ENCODE data around the gene RTL5.

RTL5 gene

GRCh38 chrX:72110051-72110875, 21.5 kb downstream of the RTL5 start:
- FAIRE-seq (no peak), DNase-seq (ENCODE audit: insufficient read length, low spot score) (no peak)

- FAIRE-seq: no peak
- no peak for DNase-seq (ENCODE audit: insufficient read length, low spot score)
Observed at GRCh38 chrX:72108666-72109065, 23.0 kb downstream of the RTL5 start.

- DNase-seq (ENCODE audit: insufficient read length, low spot score) (no peak), FAIRE-seq (no peak)
Observed at GRCh38 chrX:72107841-72108595, 23.7 kb downstream of the RTL5 start.

- DNase-seq (ENCODE audit: insufficient read length, low spot score): peak; percentile 78
- FAIRE-seq: peak; percentile 86
Observed at GRCh38 chrX:72107320-72107719, 24.4 kb downstream of the RTL5 start.

GRCh38 chrX:72105436-72105835, 26.3 kb downstream of the RTL5 start:
- no peak for DNase-seq (ENCODE audit: insufficient read length, low spot score)
- FAIRE-seq: no peak

- FAIRE-seq: no peak
- no peak for DNase-seq (ENCODE audit: insufficient read length, low spot score)
Observed at GRCh38 chrX:72102760-72103159, 29.0 kb downstream of the RTL5 start.

- FAIRE-seq (no peak), DNase-seq (ENCODE audit: insufficient read length, low spot score) (no peak)
Observed at GRCh38 chrX:72102126-72102525, 29.6 kb downstream of the RTL5 start.

GRCh38 chrX:72101597-72102037, 30.1 kb downstream of the RTL5 start:
- no peak for FAIRE-seq
- DNase-seq (ENCODE audit: insufficient read length, low spot score): no peak

GRCh38 chrX:72100824-72101351, 30.8 kb downstream of the RTL5 start:
- no peak for FAIRE-seq
- DNase-seq (ENCODE audit: insufficient read length, low spot score): no peak

GRCh38 chrX:72100051-72100755, 31.5 kb downstream of the RTL5 start:
- FAIRE-seq (peak; percentile 83), DNase-seq (ENCODE audit: insufficient read length, low spot score) (no peak)

GRCh38 chrX:72097098-72097497, 34.6 kb downstream of the RTL5 start:
- DNase-seq (ENCODE audit: insufficient read length, low spot score): no peak
- FAIRE-seq: no peak

GRCh38 chrX:72095370-72095769, 36.3 kb downstream of the RTL5 start:
- no peak for DNase-seq (ENCODE audit: insufficient read length, low spot score)

GRCh38 chrX:72094894-72095293, 36.8 kb downstream of the RTL5 start:
- DNase-seq (ENCODE audit: insufficient read length, low spot score): no peak
- FAIRE-seq: no peak

More at GRCh38 chrX:72095370-72095769, 36.3 kb downstream of the RTL5 start:
- no peak for FAIRE-seq

GRCh38 chrX:72089254-72089653, 42.5 kb downstream of the RTL5 start:
- no peak for DNase-seq (ENCODE audit: insufficient read length, low spot score)
- FAIRE-seq: no peak

- no peak for DNase-seq (ENCODE audit: insufficient read length, low spot score)
- no peak for FAIRE-seq
Observed at GRCh38 chrX:72088761-72089160, 43.0 kb downstream of the RTL5 start.

GRCh38 chrX:72086995-72087394, 44.7 kb downstream of the RTL5 start:
- FAIRE-seq (no peak), DNase-seq (ENCODE audit: insufficient read length, low spot score) (no peak)

- FAIRE-seq: no peak
- DNase-seq (ENCODE audit: insufficient read length, low spot score): no peak
Observed at GRCh38 chrX:72084114-72084513, 47.6 kb downstream of the RTL5 start.

GRCh38 chrX:72083291-72083690, 48.4 kb downstream of the RTL5 start:
- no peak for DNase-seq (ENCODE audit: insufficient read length, low spot score)
- no peak for FAIRE-seq

GRCh38 chrX:72081605-72082320, 50.0 kb downstream of the RTL5 start:
- no peak for DNase-seq (ENCODE audit: insufficient read length, low spot score)
- no peak for FAIRE-seq

- FAIRE-seq (no peak), DNase-seq (ENCODE audit: insufficient read length, low spot score) (no peak)
Observed at GRCh38 chrX:72080800-72081199, 50.9 kb downstream of the RTL5 start.
